HepG2 (cell line): ENCODE results near the gene TPX2. TPM values are rescaled to one million over a fixed set of nuclear protein-coding genes. Genes with fewer than 3 reads are reported as not detected.

Experiments used
- ARNT ChIP-seq: fragments of 450-650 bp; IDR thresholded peaks from 2 replicates; pipeline ENCODE4 v1.6.1; 2017
- ARNTL ChIP-seq: sonication (generic); formaldehyde crosslinking; IDR thresholded peaks from 2 replicates; pipeline ENCODE4 v1.4.0; 2020; ENCODE audit warnings: mild to moderate bottlenecking, missing genetic modification reagents
- ATF4 ChIP-seq, 2 experiments: fragments of 450-650 bp in 1 of 2; sonication (generic) in 1 of 2; formaldehyde crosslinking; IDR thresholded peaks; 2 replicates each; pipeline versions ENCODE4 v1.5.0 to v1.8.0; 2020 to 2022; ENCODE audit warnings: mild to moderate bottlenecking in 1 of 2, missing genetic modification reagents in 1 of 2
- BRD4 ChIP-seq: sonication (generic); formaldehyde crosslinking; IDR thresholded peaks from 2 replicates; pipeline ENCODE4 v1.4.0; 2020; ENCODE audit warnings: missing genetic modification reagents
- CENPX ChIP-seq: sonication (generic); formaldehyde crosslinking; IDR thresholded peaks from 2 replicates; pipeline ENCODE4 v1.9.0; 2021; ENCODE audit warnings: mild to moderate bottlenecking, missing genetic modification reagents, moderate library complexity
- ELK4 ChIP-seq: sonication (generic); formaldehyde crosslinking; IDR thresholded peaks from 2 replicates; pipeline ENCODE4 v1.9.0; 2021; ENCODE audit warnings: missing genetic modification reagents, borderline replicate concordance
- HOXA5 ChIP-seq: sonication (generic); formaldehyde crosslinking; IDR thresholded peaks from 2 replicates; pipeline ENCODE4 v1.4.0; 2020; ENCODE audit warnings: missing genetic modification reagents
- IKZF4 ChIP-seq: sonication (generic); formaldehyde crosslinking; IDR thresholded peaks from 2 replicates; pipeline ENCODE4 v1.5.1; 2020; ENCODE audit warnings: borderline replicate concordance, mild to moderate bottlenecking, low read depth, missing genetic modification reagents; ENCODE audit errors: not compliant biosample characterization
- KLF9 ChIP-seq: IDR thresholded peaks from 2 replicates; pipeline ENCODE4 v1.6.1; 2016; ENCODE audit warnings: low read depth
- KMT2A ChIP-seq: sonication (generic); formaldehyde crosslinking; IDR thresholded peaks from 2 replicates; pipeline ENCODE4 v1.4.0; 2020; ENCODE audit warnings: missing genetic modification reagents
- MIER2 ChIP-seq: IDR thresholded peaks from 2 replicates; pipeline ENCODE4 v1.6.1; 2016; ENCODE audit warnings: missing biosample characterization, missing genetic modification reagents
- NCOA5 ChIP-seq: sonication (generic); formaldehyde crosslinking; IDR thresholded peaks from 2 replicates; pipeline ENCODE4 v1.4.0; 2020; ENCODE audit warnings: missing genetic modification reagents
- NFKB2 ChIP-seq: sonication (generic); formaldehyde crosslinking; IDR thresholded peaks from 2 replicates; pipeline ENCODE4 v1.4.0; 2020; ENCODE audit warnings: missing genetic modification reagents, borderline replicate concordance
- PHF5A ChIP-seq: IDR thresholded peaks from one replicate; pipeline ENCODE4 v1.6.1; 2018; ENCODE audit warnings: low read depth, missing genetic modification reagents; ENCODE audit not compliant: unreplicated experiment
- RBAK ChIP-seq: sonication (generic); formaldehyde crosslinking; IDR thresholded peaks from 2 replicates; pipeline ENCODE4 v1.5.1; 2020; ENCODE audit warnings: mild to moderate bottlenecking, missing genetic modification reagents
- REXO4 ChIP-seq: sonication (generic); formaldehyde crosslinking; IDR thresholded peaks from 2 replicates; pipeline ENCODE4 v1.8.0; 2022; ENCODE audit warnings: missing genetic modification reagents, mild to moderate bottlenecking, borderline replicate concordance
- RNF2 ChIP-seq: fragments of 450-650 bp; conservative IDR thresholded peaks from 2 replicates; pipeline ENCODE4 v1.6.1; 2016; ENCODE audit warnings: low read depth
- SRSF4 ChIP-seq: fragments of 200-400 bp; formaldehyde crosslinking; IDR thresholded peaks from one replicate; pipeline ENCODE4 v1.6.1; 2018; ENCODE audit warnings: mild to moderate bottlenecking, low read depth, low read length, moderate library complexity; ENCODE audit not compliant: poor library complexity, severe bottlenecking
- SYNCRIP ChIP-seq: fragments of 200-400 bp; formaldehyde crosslinking; IDR thresholded peaks from 2 replicates; pipeline ENCODE4 v1.6.1; 2018; ENCODE audit warnings: mild to moderate bottlenecking, low read depth, low read length; ENCODE audit not compliant: insufficient read depth
- TARDBP ChIP-seq: sonication (generic); formaldehyde crosslinking; IDR thresholded peaks from 2 replicates; pipeline ENCODE4 v1.8.0; 2022; ENCODE audit warnings: mild to moderate bottlenecking, missing genetic modification reagents
- TBL1XR1 ChIP-seq: fragments of 150-350 bp; IDR thresholded peaks from 2 replicates; pipeline ENCODE4 v1.6.1; 2014; ENCODE audit warnings: borderline replicate concordance, low read length; ENCODE audit not compliant: partially characterized antibody
- TBP ChIP-seq: sonication (generic); formaldehyde crosslinking; IDR thresholded peaks from 2 replicates; pipeline ENCODE4 v1.5.0; 2020; ENCODE audit warnings: missing genetic modification reagents
- THYN1 ChIP-seq: sonication (generic); formaldehyde crosslinking; IDR thresholded peaks from 2 replicates; pipeline ENCODE4 v1.8.1; 2023; ENCODE audit warnings: low read depth, mild to moderate bottlenecking, moderate library complexity, missing genetic modification reagents, borderline replicate concordance
- TRIM24 ChIP-seq: sonication (generic); formaldehyde crosslinking; IDR thresholded peaks from 2 replicates; pipeline ENCODE4 v1.8.0; 2022; ENCODE audit warnings: mild to moderate bottlenecking, missing genetic modification reagents
- ZNF282 ChIP-seq: fragments of 450-650 bp; IDR thresholded peaks from 2 replicates; pipeline ENCODE4 v1.6.1; 2018; ENCODE audit not compliant: partially characterized antibody
- ZNF30 ChIP-seq: sonication (generic); formaldehyde crosslinking; IDR thresholded peaks from 2 replicates; pipeline ENCODE4 v1.5.0; 2020; ENCODE audit warnings: mild to moderate bottlenecking, missing genetic modification reagents
- ZNF367 ChIP-seq: sonication (generic); formaldehyde crosslinking; IDR thresholded peaks from 2 replicates; pipeline ENCODE4 v1.4.0; 2020; ENCODE audit warnings: missing genetic modification reagents, borderline replicate concordance
- ZNF44 ChIP-seq: sonication (generic); formaldehyde crosslinking; IDR thresholded peaks from 2 replicates; pipeline ENCODE4 v1.5.1; 2020; ENCODE audit warnings: mild to moderate bottlenecking, missing genetic modification reagents
- ZNF564 ChIP-seq: sonication (generic); formaldehyde crosslinking; IDR thresholded peaks from 2 replicates; pipeline ENCODE4 v1.8.1; 2023; ENCODE audit warnings: mild to moderate bottlenecking, missing genetic modification reagents
- ZNF570 ChIP-seq: sonication (generic); formaldehyde crosslinking; IDR thresholded peaks from 2 replicates; pipeline ENCODE4 v1.4.0; 2020; ENCODE audit warnings: mild to moderate bottlenecking, missing genetic modification reagents, borderline replicate concordance
- ZNF605 ChIP-seq: sonication (generic); formaldehyde crosslinking; IDR thresholded peaks from 2 replicates; pipeline ENCODE4 v1.8.0; 2022; ENCODE audit warnings: mild to moderate bottlenecking, missing genetic modification reagents
- ZNF678 ChIP-seq: sonication (generic); formaldehyde crosslinking; IDR thresholded peaks from 2 replicates; pipeline ENCODE4 v1.4.0; 2020; ENCODE audit warnings: mild to moderate bottlenecking, missing genetic modification reagents
- ZNF766 ChIP-seq: sonication (generic); formaldehyde crosslinking; IDR thresholded peaks from 2 replicates; pipeline ENCODE4 v1.5.0; 2020; ENCODE audit warnings: missing genetic modification reagents, borderline replicate concordance
- ZSCAN22 ChIP-seq: sonication (generic); formaldehyde crosslinking; IDR thresholded peaks from 2 replicates; pipeline ENCODE4 v1.4.0; 2020; ENCODE audit warnings: mild to moderate bottlenecking, missing genetic modification reagents
- polyA plus RNA-seq, 8 experiments: library from polyadenylated mRNA; depleted of rRNA in 3 of 8; stranded (reverse) in 7 of 8; unstranded in 1 of 8; fragments of >200 nt; fragmentation: Illumina TruSeq in 4 of 8; extraction: Trizol in 4 of 8; gene quantifications; 2 replicates each; pipeline versions ENCODE4 v1.2.1 to v1.2.3, GENCODE V29; 2011 to 2016; ENCODE audit warnings: low read depth in 4 of 8, missing spikeins in 1 of 8, mixed read lengths in 1 of 8; ENCODE audit not compliant: insufficient read depth in 1 of 8
- total RNA-seq, 5 experiments: library from RNA; depleted of rRNA; stranded (reverse); fragments of >200 nt; fragmentation: Illumina TruSeq; extraction: Trizol; gene quantifications; 2 replicates each; pipeline ENCODE4 v1.2.3, GENCODE V29; 2016; ENCODE audit warnings: low read depth in 1 of 5

TPX2 gene
- total and polyA plus RNA-seq, 2 of the 13 experiments (the other 11 are each of a cell fraction or from before 2014, with no cell fraction given) = 34.3 to 124 TPM

- no peak for TF ChIP-seq KMT2A (CRISPR knock-in tag)
- no peak for TF ChIP-seq ZNF44
- no peak for TF ChIP-seq RBAK (CRISPR knock-in tag)
- TF ChIP-seq HOXA5 (CRISPR knock-in tag) = no peak
- TF ChIP-seq ATF4 (CRISPR knock-in tag; IDR thresholded peaks at IDR 0.05) = 0 out of 4 replicates have a peak, but pooled peaks of 1 of the 2 experiments have one; percentile 7
- TF ChIP-seq ZNF30 (CRISPR knock-in tag) = no peak
- TF ChIP-seq TARDBP (CRISPR knock-in tag) = no peak
- TF ChIP-seq ARNTL (CRISPR knock-in tag) = 0 out of 2 replicates have a peak, but pooled peaks have one; percentile 74
- TF ChIP-seq KLF9 (CRISPR knock-in tag) = no peak
- no peak for TF ChIP-seq BRD4 (CRISPR knock-in tag)
- no peak for TF ChIP-seq ZNF564 (CRISPR knock-in tag)
- TF ChIP-seq MIER2 = no peak
- no peak for TF ChIP-seq ZNF766 (CRISPR knock-in tag)
- no peak for TF ChIP-seq IKZF4 (CRISPR knock-in tag)
- no peak for TF ChIP-seq SYNCRIP
- no peak for TF ChIP-seq ZNF570
- 0 out of 2 replicates have a peak, but pooled peaks have one; percentile 27 for TF ChIP-seq ZNF678 (CRISPR knock-in tag)
- TF ChIP-seq SRSF4 = no peak
- TF ChIP-seq TRIM24 (CRISPR knock-in tag) = no peak
- no peak for TF ChIP-seq ZNF367 (CRISPR knock-in tag)
- no peak for TF ChIP-seq TBL1XR1
- no peak for TF ChIP-seq THYN1 (CRISPR knock-in tag)
- TF ChIP-seq REXO4 (CRISPR knock-in tag) = peak; percentile 49; the same call in 1 of the 2 replicates
- no peak for TF ChIP-seq NFKB2 (CRISPR knock-in tag)
- no peak for TF ChIP-seq ZSCAN22
- no peak for TF ChIP-seq RNF2
- TF ChIP-seq ARNT = no peak
- no peak for TF ChIP-seq NCOA5 (CRISPR knock-in tag)
- no peak for TF ChIP-seq ELK4 (CRISPR knock-in tag)
- no peak for TF ChIP-seq CENPX (CRISPR knock-in tag)
- TF ChIP-seq TBP (CRISPR knock-in tag) = no peak
- TF ChIP-seq PHF5A = no peak
- no peak for TF ChIP-seq ZNF605 (CRISPR knock-in tag)
- no peak for TF ChIP-seq ZNF282
Measured at GRCh38 chr20:31698243-31698802, 40.8 kb upstream of the TPX2 start (continued).
